Tibial nerve (tissue), 3 donors: ENCODE measurements around the gene GRIA1.

Experiments used
- CTCF ChIP-seq, 5 experiments: fragments of 200-600 bp in 3 of 5; fragments of 450-650 bp in 2 of 5; sonication (generic) in 3 of 5; IDR thresholded peaks; one replicate each; pipeline ENCODE4 v1.5.1; 2016 to 2019; ENCODE audit warnings: antibody characterized with exemption in 5 of 5, mild to moderate bottlenecking in 3 of 5, moderate library complexity in 2 of 5
- POLR2A ChIP-seq, 2 donors: fragments of 450-650 bp; IDR thresholded peaks; one replicate each; pipeline ENCODE4 v1.6.1; 2017; ENCODE audit warnings: antibody characterized with exemption in 2 of 2, mild to moderate bottlenecking in 2 of 2, moderate library complexity in 2 of 2

- TF ChIP-seq CTCF (IDR thresholded peaks at IDR 0.05) (no peak), POLR2A (IDR thresholded peaks at IDR 0.05) (no peak)
Measured at GRCh38 chr5:153702265-153702664, 211.8 kb downstream of the GRIA1 start.
